Measurements from ENCODE around the gene CBX3. TPM values are rescaled to one million over a fixed set of nuclear protein-coding genes. Genes with fewer than 3 reads are reported as not detected.

The CBX3 gene
- total RNA-seq, 1 experiment from 2014 or later = 308 TPM

DNA sequence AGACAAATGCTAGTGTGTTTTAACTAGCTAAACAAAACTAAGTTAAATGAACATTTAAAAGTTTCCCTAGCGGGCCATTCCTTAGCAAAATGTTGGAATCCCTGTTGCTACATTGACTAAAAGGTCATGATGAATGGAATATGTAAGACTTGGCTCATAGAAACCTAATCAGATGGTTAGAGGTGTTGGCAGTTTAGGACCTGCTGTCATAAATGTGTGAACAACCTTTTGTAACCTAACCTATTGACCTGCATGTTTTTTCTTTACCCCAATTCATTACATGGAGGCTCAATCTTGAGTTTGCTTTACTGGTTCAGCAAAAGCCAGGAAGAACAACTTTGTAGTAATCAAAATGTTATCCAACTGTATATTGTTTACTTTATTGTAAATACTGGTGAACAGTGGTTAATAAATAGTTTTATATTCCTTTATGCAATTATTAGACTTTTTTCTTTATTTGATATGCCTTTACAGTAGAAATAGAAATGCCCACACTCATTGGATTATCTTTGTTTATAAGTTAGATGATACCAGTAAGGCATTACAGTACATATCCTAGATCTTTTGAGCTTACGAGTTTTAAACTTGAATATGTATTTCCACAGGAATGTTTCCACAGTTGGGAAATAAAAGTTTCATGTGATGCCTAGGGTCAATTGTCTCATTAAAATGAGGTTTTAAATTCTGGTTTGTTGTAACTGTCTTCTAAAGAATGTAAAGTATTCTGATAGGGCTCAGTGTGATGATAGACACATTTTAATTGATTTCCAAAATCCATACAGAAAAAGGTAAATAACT is 11.6 kb downstream of the CBX3 start:
- no peak for DNase-seq
- Histone ChIP-seq H3K4me2 (no peak overlapping the region), H3F3A (ENCODE audit: insufficient read depth, low read depth) (peaks cover 71% of the 10 kb centered on the region), H3K4me1 (replicated peaks; ENCODE audit: insufficient read depth) (no peaks in the 10 kb centered on the region), H3K4me3 (no peak overlapping the region), H3K27ac (peak overlapping the region; percentile 7; the same call in 1 of the 2 replicates), H3K9me2 (ENCODE audit: insufficient read depth) (no peaks in the 10 kb centered on the region), H3K27me3 (ENCODE audit: insufficient read depth, low read depth) (no peaks in the 10 kb centered on the region), H4K20me1 (ENCODE audit: insufficient read depth) (peaks cover 26% of the 10 kb centered on the region), H2AFZ (no peak overlapping the region), H3K79me2 (ENCODE audit: low read depth) (peaks cover 21% of the 10 kb centered on the region), H3K9me3 (ENCODE audit: insufficient read depth, low read depth) (no peaks in the 10 kb centered on the region), H3K36me3 (ENCODE audit: low read depth) (peaks cover 47% of the 10 kb centered on the region)
- CTCF ChIA-PET = no interaction called here
- BruUV-seq (replicated peaks) = no TSS peak
- TF ChIP-seq, protein P1, sequence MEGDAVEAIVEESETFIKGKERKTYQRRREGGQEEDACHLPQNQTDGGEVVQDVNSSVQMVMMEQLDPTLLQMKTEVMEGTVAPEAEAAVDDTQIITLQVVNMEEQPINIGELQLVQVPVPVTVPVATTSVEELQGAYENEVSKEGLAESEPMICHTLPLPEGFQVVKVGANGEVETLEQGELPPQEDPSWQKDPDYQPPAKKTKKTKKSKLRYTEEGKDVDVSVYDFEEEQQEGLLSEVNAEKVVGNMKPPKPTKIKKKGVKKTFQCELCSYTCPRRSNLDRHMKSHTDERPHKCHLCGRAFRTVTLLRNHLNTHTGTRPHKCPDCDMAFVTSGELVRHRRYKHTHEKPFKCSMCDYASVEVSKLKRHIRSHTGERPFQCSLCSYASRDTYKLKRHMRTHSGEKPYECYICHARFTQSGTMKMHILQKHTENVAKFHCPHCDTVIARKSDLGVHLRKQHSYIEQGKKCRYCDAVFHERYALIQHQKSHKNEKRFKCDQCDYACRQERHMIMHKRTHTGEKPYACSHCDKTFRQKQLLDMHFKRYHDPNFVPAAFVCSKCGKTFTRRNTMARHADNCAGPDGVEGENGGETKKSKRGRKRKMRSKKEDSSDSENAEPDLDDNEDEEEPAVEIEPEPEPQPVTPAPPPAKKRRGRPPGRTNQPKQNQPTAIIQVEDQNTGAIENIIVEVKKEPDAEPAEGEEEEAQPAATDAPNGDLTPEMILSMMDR (conservative IDR thresholded peaks at IDR 0.05) = no peak
- TF ChIP-seq EZH2 (IDR thresholded peaks at IDR 0.05; ENCODE audit: low read depth) = no peak
- intact Hi-C loops (cut with micrococcal nuclease; ENCODE audit: unreplicated experiment) = no loop called here
- POLR2A ChIA-PET (ENCODE audit: unreplicated experiment) = no interaction called here

DNA sequence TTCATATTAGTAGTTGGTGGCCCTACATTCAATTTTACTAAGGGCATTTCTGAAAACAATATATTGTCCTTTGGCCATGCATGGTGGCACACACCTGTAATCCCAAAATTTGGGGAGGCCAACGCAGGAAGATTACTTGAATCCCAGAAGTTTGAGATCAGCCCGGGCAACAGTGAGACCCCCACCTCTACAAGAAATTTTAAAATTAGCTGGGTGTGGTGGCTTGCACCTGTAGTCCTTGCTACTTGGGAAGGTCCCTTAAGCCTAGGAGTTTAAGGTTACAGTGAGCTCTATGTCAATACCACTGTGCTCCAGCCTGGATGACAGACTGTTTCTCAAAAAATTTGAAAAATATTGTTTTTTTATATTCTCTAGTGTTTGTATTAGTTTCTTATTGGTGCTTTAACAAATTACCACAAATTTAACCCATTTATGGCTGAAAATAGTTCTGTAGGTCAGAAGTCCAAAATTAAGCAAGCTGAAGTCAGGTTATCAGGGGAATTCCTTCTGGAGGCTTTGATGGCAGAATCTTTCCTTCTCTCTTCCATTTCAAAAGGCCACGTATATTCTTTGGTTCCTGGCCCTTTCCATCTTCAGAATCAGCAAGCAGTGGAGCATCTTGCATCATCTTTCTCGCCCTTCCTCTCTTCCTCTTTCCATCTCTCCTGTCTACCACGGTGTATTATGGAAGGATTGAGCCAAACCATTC is 12.4 kb downstream of the CBX3 start:
- Histone ChIP-seq H3K27ac (peak overlapping the region; percentile 4; the same call in 1 of the 2 replicates), H3F3A (ENCODE audit: insufficient read depth, low read depth) (peaks cover 65% of the 10 kb centered on the region), H3K9me2 (ENCODE audit: insufficient read depth) (no peaks in the 10 kb centered on the region), H3K9me3 (ENCODE audit: insufficient read depth, low read depth) (no peaks in the 10 kb centered on the region), H2AFZ (no peak overlapping the region), H3K4me1 (replicated peaks; ENCODE audit: insufficient read depth) (no peaks in the 10 kb centered on the region), H3K4me2 (no peak overlapping the region), H3K4me3 (no peak overlapping the region), H3K79me2 (ENCODE audit: low read depth) (peaks cover 15% of the 10 kb centered on the region), H3K36me3 (ENCODE audit: low read depth) (peaks cover 41% of the 10 kb centered on the region), H3K27me3 (ENCODE audit: insufficient read depth, low read depth) (no peaks in the 10 kb centered on the region), H4K20me1 (ENCODE audit: insufficient read depth) (peaks cover 20% of the 10 kb centered on the region)
- CTCF ChIA-PET = no interaction called here
- intact Hi-C loops (cut with micrococcal nuclease; ENCODE audit: unreplicated experiment) = no loop called here
- POLR2A ChIA-PET (ENCODE audit: unreplicated experiment) = interaction anchor here (0.8 kb wide), 1 partner anchor 21 kb away, joined by 6 read pairs; no protein-coding TSS in a partner anchor
- no TSS peak for BruUV-seq (replicated peaks)
- no peak for DNase-seq
- TF ChIP-seq EZH2 (IDR thresholded peaks at IDR 0.05; ENCODE audit: low read depth) = no peak
- TF ChIP-seq, protein P1 (conservative IDR thresholded peaks at IDR 0.05) = no peak

DNA sequence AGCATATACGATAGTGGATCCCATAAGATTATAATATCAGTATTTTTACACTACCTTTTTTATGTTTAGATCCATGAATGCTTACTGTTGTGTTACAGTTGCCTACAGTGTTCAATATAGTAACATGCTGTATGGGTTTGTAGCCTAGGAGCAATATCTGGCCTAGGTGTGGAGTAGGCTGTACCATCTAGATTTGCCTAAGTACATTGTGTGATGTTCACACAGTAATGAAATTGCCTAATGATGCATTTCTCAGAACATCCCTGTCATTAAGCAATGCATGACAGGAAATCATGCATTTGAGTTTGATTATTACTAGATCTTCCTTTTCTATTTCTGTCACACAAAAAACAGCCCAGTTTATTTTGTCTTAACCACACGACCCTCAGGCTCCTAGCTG is 14.5 kb downstream of the CBX3 start:
- H3F3A ChIP-seq (ENCODE audit: insufficient read depth, low read depth) = peaks cover 45% of the 10 kb centered on the region
- H4K20me1 ChIP-seq (ENCODE audit: insufficient read depth) = peaks cover 5% of the 10 kb centered on the region; the same call in 1 of the 2 replicates
- H3K4me3 ChIP-seq = no peak overlapping the region
- intact Hi-C loops (cut with micrococcal nuclease; ENCODE audit: unreplicated experiment) = no loop called here
- DNase-seq = no peak
- H3K4me2 ChIP-seq = no peak overlapping the region
- no peak overlapping the region for H2AFZ ChIP-seq
- H3K9me3 ChIP-seq (ENCODE audit: insufficient read depth, low read depth) = no peaks in the 10 kb centered on the region
- ChIA-PET CTCF (no interaction called here), POLR2A (ENCODE audit: unreplicated experiment) (no interaction called here)
- TF ChIP-seq, protein P1 (conservative IDR thresholded peaks at IDR 0.05) = no peak
- TF ChIP-seq EZH2 (IDR thresholded peaks at IDR 0.05; ENCODE audit: low read depth) = no peak
- H3K27me3 ChIP-seq (ENCODE audit: insufficient read depth, low read depth) = no peaks in the 10 kb centered on the region
- no peaks in the 10 kb centered on the region for H3K9me2 ChIP-seq (ENCODE audit: insufficient read depth)
- no TSS peak for BruUV-seq (replicated peaks)
- H3K36me3 ChIP-seq (ENCODE audit: low read depth) = peaks cover 20% of the 10 kb centered on the region
- no peaks in the 10 kb centered on the region for H3K79me2 ChIP-seq (ENCODE audit: low read depth)
- no peaks in the 10 kb centered on the region for H3K4me1 ChIP-seq (replicated peaks; ENCODE audit: insufficient read depth)
- H3K27ac ChIP-seq = no peak overlapping the region

Data from PC-9 (cell line).